Naive B cell (primary cell): Measurements from ENCODE around the gene MOSPD3. TPM values are rescaled to one million over a fixed set of nuclear protein-coding genes. Genes with fewer than 3 reads are reported as not detected.
A peak's percentile ranks its signal among the peaks of the same experiment; 100 is the strongest.

Experiments used
- ATAC-seq, 2 donors: fragments of 150-1000 bp; cut with Tn5 transposase; 2 replicates each; pipeline ENCODE4 v1.10.0; 2021; ENCODE audit warnings: low read depth in 2 of 2, mild to moderate bottlenecking in 2 of 2, moderate library complexity in 2 of 2
- DNase-seq: peaks from one replicate; pipeline ENCODE4 v3.0.0; 2022
- H3K27ac Mint-ChIP-seq, 6 donors: one replicate each; pipeline ENCODE4 v1.8.0; 2020 to 2022; ENCODE audit warnings: mild to moderate bottlenecking in 6 of 6, mixed read lengths in 6 of 6, moderate library complexity in 5 of 6, inconsistent platforms in 2 of 6
- H3K27me3 Mint-ChIP-seq, 3 donors: one replicate each; pipeline ENCODE4 v1.8.0; 2021 to 2022; ENCODE audit warnings: mixed read lengths in 3 of 3, mild to moderate bottlenecking in 1 of 3
- H3K36me3 Mint-ChIP-seq, 2 donors: one replicate each; pipeline ENCODE4 v1.8.0; 2020 to 2022; ENCODE audit warnings: mixed read lengths in 2 of 2, inconsistent platforms in 1 of 2, mild to moderate bottlenecking in 1 of 2
- H3K4me1 Mint-ChIP-seq, 3 donors: one replicate each; pipeline ENCODE4 v1.8.0; 2020 to 2022; ENCODE audit warnings: mixed read lengths in 3 of 3, inconsistent platforms in 1 of 3, mild to moderate bottlenecking in 1 of 3, moderate library complexity in 1 of 3
- H3K4me3 Mint-ChIP-seq, 8 donors: one replicate each; pipeline ENCODE4 v1.8.0; 2020 to 2022; ENCODE audit warnings: mild to moderate bottlenecking in 8 of 8, mixed read lengths in 8 of 8, moderate library complexity in 8 of 8, inconsistent platforms in 2 of 8
- H3K9me3 Mint-ChIP-seq, 7 donors: one replicate each; pipeline ENCODE4 v1.8.0; 2020 to 2022; ENCODE audit warnings: mixed read lengths in 7 of 7, mild to moderate bottlenecking in 5 of 7, inconsistent platforms in 2 of 7, moderate library complexity in 1 of 7
- polyA plus RNA-seq, 6 donors: library from polyadenylated mRNA; unstranded; fragments of 300-500 nt; fragmentation: Illumina TruSeq; gene quantifications; one replicate each; pipeline ENCODE4 v1.2.3, GENCODE V29; 2021; ENCODE audit warnings: low read depth in 6 of 6

The MOSPD3 gene
- polyA plus RNA-seq, 6 donors from 2014 or later, result 7.7 to 18.2 (median 13.1) TPM

DNA sequence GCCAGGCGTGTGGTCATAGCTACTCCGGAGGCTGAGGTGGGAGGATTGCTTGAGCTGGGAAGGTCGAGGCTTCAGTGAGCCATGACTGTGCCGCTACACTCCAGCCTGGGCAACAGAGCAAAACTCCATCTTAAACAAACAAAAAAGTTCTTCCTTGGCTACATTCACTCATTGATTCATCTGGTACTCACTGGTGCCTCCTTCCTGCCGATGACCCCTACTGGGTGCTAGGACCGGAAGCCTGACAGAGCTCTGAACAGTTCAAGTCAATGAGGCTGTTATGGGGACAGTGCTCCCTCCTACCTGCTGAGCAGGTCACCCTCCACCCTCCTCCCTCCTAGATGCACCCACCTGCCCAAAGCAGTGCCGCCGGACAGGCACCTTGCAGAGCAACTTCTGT, 5.2 kb upstream of the MOSPD3 start:
- Mint-ChIP-seq H3K27ac (peak overlapping the region in 1 of 6 donors; percentile 9), H3K27me3 (no peaks in the 10 kb centered on the region)

GRCh38 chr7:100609958-100610357, 2.4 kb upstream of the MOSPD3 start:
- H3K9me3 Mint-ChIP-seq, result no peaks in the 10 kb centered on the region
- H3K4me1 Mint-ChIP-seq, result peaks cover 27 to 37% (median 34%) of the 10 kb centered on the region in 3 donors
- no peak for DNase-seq
- no peaks in the 10 kb centered on the region for H3K27me3 Mint-ChIP-seq
- peak overlapping the region in 3 of 8 donors; percentile 97 to 100 (median 98) for H3K4me3 Mint-ChIP-seq
- H3K27ac Mint-ChIP-seq, result peak overlapping the region in 1 of 6 donors; percentile 60
- H3K36me3 Mint-ChIP-seq, result no peaks in the 10 kb centered on the region
- no peak for ATAC-seq

More for the DNA sequence above, 5.2 kb upstream of the MOSPD3 start:
- ATAC-seq, result no peak
- H3K4me1 Mint-ChIP-seq, result peaks cover 26 to 28% (median 26%) of the 10 kb centered on the region in 3 donors
- peak overlapping the region in 5 of 8 donors; percentile 3 to 93 (median 56) for H3K4me3 Mint-ChIP-seq
- no peak for DNase-seq
- H3K36me3 Mint-ChIP-seq, result no peaks in the 10 kb centered on the region
- no peaks in the 10 kb centered on the region for H3K9me3 Mint-ChIP-seq

GRCh38 chr7:100612730-100613390, 520 bp downstream of the MOSPD3 start:
- peak overlapping the region; percentile 81 to 100 (median 98) for H3K4me3 Mint-ChIP-seq
- ATAC-seq, result no peak
- peak overlapping the region in 5 of 6 donors; percentile 62 to 96 (median 83) for H3K27ac Mint-ChIP-seq
- no peaks in the 10 kb centered on the region for H3K9me3 Mint-ChIP-seq
- peak; percentile 17 for DNase-seq
- no peaks in the 10 kb centered on the region for H3K27me3 Mint-ChIP-seq
- no peaks in the 10 kb centered on the region for H3K36me3 Mint-ChIP-seq
- H3K4me1 Mint-ChIP-seq, result peaks cover 14 to 27% (median 21%) of the 10 kb centered on the region in 3 donors

- H3K27me3 Mint-ChIP-seq, result no peaks in the 10 kb centered on the region
- no peak for DNase-seq
- peak overlapping the region in 3 of 6 donors; percentile 36 to 96 (median 63) for H3K27ac Mint-ChIP-seq
Measured at GRCh38 chr7:100613412-100614175, 1.3 kb downstream of the MOSPD3 start.

GRCh38 chr7:100614308-100614861, 2.0 kb downstream of the MOSPD3 start:
- H3K9me3 Mint-ChIP-seq, result no peaks in the 10 kb centered on the region
- peak overlapping the region in 1 of 8 donors; percentile 16 for H3K4me3 Mint-ChIP-seq
- DNase-seq (no peak), ATAC-seq (no peak)
- H3K36me3 Mint-ChIP-seq, result no peaks in the 10 kb centered on the region
- H3K27ac Mint-ChIP-seq, result no peak overlapping the region
- peaks cover 14 to 27% (median 20%) of the 10 kb centered on the region in 3 donors for H3K4me1 Mint-ChIP-seq
- no peaks in the 10 kb centered on the region for H3K27me3 Mint-ChIP-seq

More at GRCh38 chr7:100613412-100614175, 1.3 kb downstream of the MOSPD3 start:
- Mint-ChIP-seq H3K4me3 (peak overlapping the region; percentile 47 to 100 (median 88)), H3K4me1 (peaks cover 14 to 27% (median 20%) of the 10 kb centered on the region in 3 donors), H3K9me3 (no peaks in the 10 kb centered on the region), H3K36me3 (no peaks in the 10 kb centered on the region)
- ATAC-seq, result no peak

DNA sequence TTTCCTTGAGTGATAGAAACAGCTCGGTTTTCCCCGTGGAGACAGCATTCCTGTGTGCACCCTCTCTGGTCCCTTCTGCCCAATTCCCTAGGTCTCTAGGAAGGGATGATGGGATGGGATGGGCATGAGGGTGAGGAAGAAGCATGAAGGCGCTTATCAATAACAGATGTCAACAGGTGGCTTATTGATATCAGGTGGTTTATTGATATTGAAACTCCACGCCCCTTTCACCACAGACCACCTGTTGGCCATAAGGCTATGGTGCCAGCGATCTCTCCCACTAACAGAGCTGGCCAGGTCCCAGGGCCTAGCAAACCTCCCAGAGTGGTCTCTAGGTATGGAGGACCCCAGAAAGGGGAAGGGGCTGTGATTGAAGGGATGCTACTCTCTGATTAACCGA, 7.9 kb downstream of the MOSPD3 start:
- no peak overlapping the region for H3K4me3 Mint-ChIP-seq
- H3K27ac Mint-ChIP-seq, result no peak overlapping the region
- H3K4me1 Mint-ChIP-seq, result peaks cover 0 to under 1% (median 0%) of the 10 kb centered on the region in 3 donors
- H3K9me3 Mint-ChIP-seq, result no peaks in the 10 kb centered on the region
- no peaks in the 10 kb centered on the region for H3K36me3 Mint-ChIP-seq
- ATAC-seq (no peak), DNase-seq (no peak)
- no peaks in the 10 kb centered on the region for H3K27me3 Mint-ChIP-seq

- Mint-ChIP-seq H3K4me3 (no peak overlapping the region), H3K36me3 (no peaks in the 10 kb centered on the region), H3K27me3 (no peaks in the 10 kb centered on the region), H3K9me3 (no peaks in the 10 kb centered on the region), H3K27ac (peak overlapping the region in 1 of 6 donors; percentile 18), H3K4me1 (peaks cover 0 to 7% (median 2%) of the 10 kb centered on the region in 3 donors)
- ATAC-seq (no peak), DNase-seq (no peak)
Measured at GRCh38 chr7:100620804-100621203, 8.5 kb downstream of the MOSPD3 start.

DNA sequence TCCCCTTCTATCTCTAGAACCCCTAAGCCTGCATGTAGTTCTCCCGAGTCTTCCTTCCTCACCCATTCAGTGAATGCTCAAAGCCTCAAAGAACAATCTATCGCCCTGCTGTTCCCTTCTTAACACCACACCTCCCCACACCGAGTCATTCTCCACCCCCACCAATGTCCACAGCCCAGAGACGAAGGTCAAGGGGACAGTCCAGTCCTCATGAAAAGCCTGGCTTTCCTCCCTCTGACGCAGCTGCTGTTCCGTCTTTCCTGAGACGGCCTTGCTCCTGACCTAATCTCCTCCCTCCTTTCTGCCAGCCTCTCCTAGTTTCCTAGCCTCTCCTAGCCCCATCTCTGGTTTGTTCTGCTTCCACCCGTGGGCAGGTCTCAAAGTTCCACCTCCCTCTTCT, 9.2 kb downstream of the MOSPD3 start:
- H3K27ac Mint-ChIP-seq, result peak overlapping the region in 1 of 6 donors; percentile 73
- ATAC-seq (no peak), DNase-seq (no peak)
- peaks cover 0 to 14% (median 8%) of the 10 kb centered on the region in 3 donors for H3K4me1 Mint-ChIP-seq
- H3K27me3 Mint-ChIP-seq, result no peaks in the 10 kb centered on the region
- H3K4me3 Mint-ChIP-seq, result no peak overlapping the region
- H3K9me3 Mint-ChIP-seq, result no peaks in the 10 kb centered on the region
- no peaks in the 10 kb centered on the region for H3K36me3 Mint-ChIP-seq

DNA sequence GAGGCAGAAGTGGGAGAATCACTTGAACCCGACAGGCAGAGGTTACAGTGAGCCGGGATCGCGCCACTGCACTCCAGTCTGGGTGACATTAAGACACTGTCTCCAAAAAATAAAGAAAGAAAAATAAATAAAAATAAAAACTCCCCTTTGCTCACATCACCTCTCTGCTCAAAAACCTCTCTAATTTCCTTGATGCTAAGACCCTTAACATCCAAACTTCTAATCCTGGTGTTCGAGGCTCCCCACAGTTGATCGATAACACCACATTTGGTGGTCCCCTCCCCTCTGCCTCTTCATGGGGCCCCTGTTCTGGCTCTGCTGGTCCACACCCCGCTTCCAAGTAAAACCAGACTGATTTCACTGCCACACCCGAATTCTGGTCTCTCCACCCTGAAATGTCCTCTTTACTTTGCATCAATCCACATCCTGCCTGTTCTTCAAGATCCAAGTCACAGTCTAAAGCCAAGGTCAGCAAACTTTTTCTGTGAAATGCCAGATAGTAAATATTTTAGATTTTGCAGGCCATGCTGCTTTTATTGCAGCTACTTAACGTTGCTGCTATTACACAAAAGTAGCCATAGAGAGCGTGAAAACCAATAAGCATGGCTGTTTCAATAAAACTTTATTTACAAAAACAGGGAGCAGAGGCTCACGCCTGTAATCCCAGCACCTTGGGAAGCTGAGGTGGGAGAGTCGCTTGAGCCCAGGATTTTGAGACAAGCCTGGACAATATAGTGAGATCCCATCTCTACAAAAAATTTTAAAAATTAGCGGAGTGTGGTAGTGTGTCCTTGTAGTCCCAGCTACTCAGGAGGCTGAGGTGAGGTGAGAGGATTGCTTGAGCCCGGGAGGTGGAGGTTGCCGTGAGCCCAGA, 11.8 kb downstream of the MOSPD3 start:
- no peaks in the 10 kb centered on the region for H3K36me3 Mint-ChIP-seq
- peak overlapping the region in 1 of 6 donors; percentile 16 for H3K27ac Mint-ChIP-seq
- peak overlapping the region in 1 of 8 donors; percentile 15 for H3K4me3 Mint-ChIP-seq
- no peaks in the 10 kb centered on the region for H3K27me3 Mint-ChIP-seq
- H3K9me3 Mint-ChIP-seq, result no peaks in the 10 kb centered on the region
- H3K4me1 Mint-ChIP-seq, result peaks cover 0 to 19% (median 8%) of the 10 kb centered on the region in 3 donors
- ATAC-seq, result no peak
- DNase-seq, result no peak

DNA sequence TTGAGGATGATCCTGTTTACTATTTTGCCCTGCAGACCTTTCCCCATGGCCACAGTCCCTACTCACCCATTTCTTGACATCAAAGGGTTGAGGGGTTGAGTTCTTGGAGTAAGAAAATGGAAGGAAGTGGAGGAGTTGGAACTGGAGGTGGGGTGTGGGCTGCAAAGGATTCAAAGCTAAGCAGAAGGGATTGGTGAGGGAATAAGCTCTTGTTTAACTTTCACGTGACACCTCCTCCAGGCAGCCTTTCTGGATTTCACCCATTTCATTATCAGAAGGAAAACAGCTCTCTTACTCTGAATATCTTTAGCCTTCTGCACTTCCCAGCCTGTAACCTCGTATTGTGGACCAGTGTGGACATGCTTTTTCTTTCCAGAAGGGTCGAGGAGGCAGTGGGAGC, 13.7 kb downstream of the MOSPD3 start:
- no peaks in the 10 kb centered on the region for H3K27me3 Mint-ChIP-seq
- ATAC-seq, result no peak
- peaks cover 0 to 25% (median 13%) of the 10 kb centered on the region in 3 donors for H3K4me1 Mint-ChIP-seq
- H3K4me3 Mint-ChIP-seq, result peak overlapping the region in 7 of 8 donors; percentile 76 to 86 (median 77)
- DNase-seq, result no peak
- no peaks in the 10 kb centered on the region for H3K9me3 Mint-ChIP-seq
- H3K36me3 Mint-ChIP-seq, result no peaks in the 10 kb centered on the region
- peak overlapping the region in 1 of 6 donors; percentile 16 for H3K27ac Mint-ChIP-seq

DNA sequence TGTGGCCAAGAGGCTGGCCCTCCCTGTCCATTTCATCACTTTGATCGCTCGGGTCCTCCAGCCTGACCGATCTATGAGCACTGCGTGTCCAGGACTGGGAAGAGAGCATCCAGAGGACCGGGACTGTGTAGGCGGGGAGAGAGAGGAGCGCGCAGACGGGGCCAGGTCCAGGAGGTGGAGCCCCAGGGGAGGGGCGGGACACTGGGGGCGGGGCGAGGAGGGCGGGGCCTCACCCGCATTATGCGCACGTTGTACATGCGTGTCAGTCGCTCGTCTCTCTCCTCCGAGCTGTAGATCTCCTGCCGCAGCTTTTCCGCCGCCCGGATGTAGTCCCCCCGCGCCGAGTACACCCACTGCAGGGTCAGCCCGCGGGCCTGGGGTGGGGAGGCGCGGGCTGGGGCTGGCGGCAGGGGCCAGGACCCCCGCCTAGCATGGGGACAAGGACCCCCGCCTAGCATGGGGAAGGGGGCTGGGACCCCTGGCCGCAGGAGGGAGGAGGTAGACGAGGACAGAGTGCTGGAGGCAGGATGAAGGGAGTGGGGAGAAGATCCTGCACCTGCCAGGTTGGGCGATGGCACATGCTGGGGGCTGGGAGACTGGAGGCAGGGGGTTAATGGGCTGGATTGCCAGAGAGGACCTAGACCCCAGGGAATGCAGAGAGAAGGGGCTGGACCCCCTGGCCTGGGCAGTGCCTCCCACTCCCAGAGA, 14.3 kb downstream of the MOSPD3 start:
- H3K36me3 Mint-ChIP-seq, result no peaks in the 10 kb centered on the region
- DNase-seq, result peak; percentile 53
- no peaks in the 10 kb centered on the region for H3K27me3 Mint-ChIP-seq
- H3K9me3 Mint-ChIP-seq, result no peaks in the 10 kb centered on the region
- H3K4me1 Mint-ChIP-seq, result peaks cover 0 to 25% (median 15%) of the 10 kb centered on the region in 3 donors
- H3K4me3 Mint-ChIP-seq, result peak overlapping the region in 7 of 8 donors; percentile 76 to 86 (median 77)
- peak; percentile 94 to 96 for ATAC-seq
- H3K27ac Mint-ChIP-seq, result no peak overlapping the region

DNA sequence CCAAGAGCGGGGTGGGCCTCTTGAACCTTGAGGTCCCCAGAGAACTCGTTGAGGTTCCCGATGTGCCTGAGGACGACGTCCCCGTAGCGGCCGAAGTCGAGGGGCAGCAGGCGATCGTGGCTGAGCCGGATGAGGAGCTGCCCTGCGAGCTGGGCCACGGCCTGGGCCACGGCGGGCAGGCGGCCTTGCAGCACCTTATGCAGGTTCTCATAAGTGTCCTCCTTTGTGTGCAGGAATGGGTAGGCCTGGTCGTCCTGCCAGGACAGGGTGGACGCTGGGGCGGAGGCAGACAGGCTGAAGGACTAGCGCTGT, 14.9 kb downstream of the MOSPD3 start:
- DNase-seq, result no peak
- H3K9me3 Mint-ChIP-seq, result no peaks in the 10 kb centered on the region
- H3K4me1 Mint-ChIP-seq, result peaks cover 3 to 25% (median 17%) of the 10 kb centered on the region in 3 donors
- no peaks in the 10 kb centered on the region for H3K27me3 Mint-ChIP-seq
- no peak for ATAC-seq
- H3K4me3 Mint-ChIP-seq, result peak overlapping the region in 5 of 8 donors; percentile 28 to 86 (median 65)
- peak overlapping the region in 1 of 6 donors; percentile 39 for H3K27ac Mint-ChIP-seq
- H3K36me3 Mint-ChIP-seq, result no peaks in the 10 kb centered on the region
